Measurements from ENCODE around the gene GALNTL6. TPM values are rescaled to one million over a fixed set of nuclear protein-coding genes. Genes with fewer than 3 reads are reported as not detected.

GALNTL6 gene
- total and polyA plus RNA-seq, 2 donors (not counting 1 experiment from before 2014, with no cell fraction given) = 0.99 to 1.1 TPM

DNA sequence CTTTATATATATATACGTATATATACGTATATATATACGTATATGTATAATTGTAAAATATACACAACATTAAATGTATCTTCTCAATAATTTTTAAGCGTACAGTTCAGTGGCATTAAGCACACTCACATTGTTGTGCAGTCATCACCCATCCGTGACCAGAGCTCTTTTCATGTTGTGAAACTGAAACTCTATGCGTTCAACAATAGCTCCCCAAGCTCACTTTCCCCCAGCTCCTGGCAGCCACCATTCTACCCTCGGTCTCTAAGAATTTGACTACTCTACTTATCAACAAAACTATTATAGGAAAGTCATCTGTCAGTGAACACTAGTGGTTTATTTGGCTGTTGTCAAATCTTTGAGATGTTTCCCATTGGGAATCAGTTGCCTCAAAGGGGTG, 733.6 kb downstream of the GALNTL6 start:
- DNase-seq = no peak
- POLR2A ChIA-PET = no interaction called here

DNA sequence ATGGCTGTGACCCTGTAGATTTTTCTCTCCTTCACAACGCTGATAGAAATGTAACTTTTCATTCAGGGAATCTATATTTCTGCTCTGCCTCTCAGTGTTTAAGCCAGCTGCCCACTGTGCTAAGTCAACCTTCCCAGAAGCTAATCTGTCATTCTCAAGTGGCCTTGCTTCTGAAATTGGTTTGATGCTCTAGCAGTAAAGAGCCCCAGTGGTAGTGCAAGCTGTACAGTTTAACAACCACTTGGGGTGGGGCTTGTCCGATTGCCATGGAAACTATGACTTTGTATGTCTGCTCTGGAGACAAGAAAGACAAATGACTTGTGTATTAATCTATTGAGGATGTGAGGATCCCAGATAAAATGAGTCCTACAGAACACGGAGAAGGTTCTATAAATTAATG, 734.5 kb downstream of the GALNTL6 start:
- no CpG with 5 or more reads among the region's 3 CpGs for WGBS (ENCODE audit: insufficient coverage)
- Mint-ChIP-seq H3K27me3 (no peaks in the 10 kb centered on the region), H3K4me1 (no peaks in the 10 kb centered on the region), H3K4me3 (no peak overlapping the region), H3K27ac (no peak overlapping the region), H3K9me3 (ENCODE audit: insufficient read depth) (no peaks in the 10 kb centered on the region)
- H3K9ac ChIP-seq (ENCODE audit: low read length) = no peak overlapping the region
- intact Hi-C loops (cut with micrococcal nuclease) = no loop called here
- ATAC-seq (ENCODE audit: low read depth) = no peak
- no peaks in the 10 kb centered on the region for H3K36me3 ChIP-seq (replicated peaks in 1 of 2; ENCODE audit: control extremely low read depth in 1 of 2, control insufficient read depth in 1 of 2, extremely low read depth in 1 of 2, insufficient read depth in 2 of 2, low read length in 1 of 2)
- no peak overlapping the region for H3K27ac ChIP-seq (ENCODE audit: low read length in 2 of 2)
- H3K4me1 ChIP-seq (ENCODE audit: control insufficient read depth in 2 of 2, insufficient read depth in 2 of 2, low read length in 2 of 2) = no peaks in the 10 kb centered on the region
- DNase-seq = no peak
- ChIA-PET CTCF (no interaction called here), POLR2A (no interaction called here)
- H3K4me2 ChIP-seq (replicated peaks; ENCODE audit: low read depth, low read length, poor library complexity, severe bottlenecking) = no peak overlapping the region
- no peak overlapping the region for H2AFZ ChIP-seq (ENCODE audit: insufficient read depth, low read depth, low read length, poor library complexity, severe bottlenecking)
- no peaks in the 10 kb centered on the region for H3K27me3 ChIP-seq (replicated peaks in 1 of 4; ENCODE audit: control extremely low read depth in 1 of 4, control insufficient read depth in 3 of 4, insufficient read depth in 4 of 4, low read length in 3 of 4)
- H4K20me1 ChIP-seq (ENCODE audit: control insufficient read depth, insufficient read depth, low read length, poor library complexity, severe bottlenecking) = no peaks in the 10 kb centered on the region
- TF ChIP-seq, protein P1, sequence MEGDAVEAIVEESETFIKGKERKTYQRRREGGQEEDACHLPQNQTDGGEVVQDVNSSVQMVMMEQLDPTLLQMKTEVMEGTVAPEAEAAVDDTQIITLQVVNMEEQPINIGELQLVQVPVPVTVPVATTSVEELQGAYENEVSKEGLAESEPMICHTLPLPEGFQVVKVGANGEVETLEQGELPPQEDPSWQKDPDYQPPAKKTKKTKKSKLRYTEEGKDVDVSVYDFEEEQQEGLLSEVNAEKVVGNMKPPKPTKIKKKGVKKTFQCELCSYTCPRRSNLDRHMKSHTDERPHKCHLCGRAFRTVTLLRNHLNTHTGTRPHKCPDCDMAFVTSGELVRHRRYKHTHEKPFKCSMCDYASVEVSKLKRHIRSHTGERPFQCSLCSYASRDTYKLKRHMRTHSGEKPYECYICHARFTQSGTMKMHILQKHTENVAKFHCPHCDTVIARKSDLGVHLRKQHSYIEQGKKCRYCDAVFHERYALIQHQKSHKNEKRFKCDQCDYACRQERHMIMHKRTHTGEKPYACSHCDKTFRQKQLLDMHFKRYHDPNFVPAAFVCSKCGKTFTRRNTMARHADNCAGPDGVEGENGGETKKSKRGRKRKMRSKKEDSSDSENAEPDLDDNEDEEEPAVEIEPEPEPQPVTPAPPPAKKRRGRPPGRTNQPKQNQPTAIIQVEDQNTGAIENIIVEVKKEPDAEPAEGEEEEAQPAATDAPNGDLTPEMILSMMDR (IDR thresholded peaks at IDR 0.05) = no peak
- TF ChIP-seq EZH2 (IDR thresholded peaks at IDR 0.05; ENCODE audit: borderline replicate concordance, insufficient read depth, low read depth, low read length, poor library complexity, severe bottlenecking) = no peak
- no peaks in the 10 kb centered on the region for H3K9me3 ChIP-seq (ENCODE audit: control extremely low read depth in 1 of 3, control insufficient read depth in 2 of 3, insufficient read depth in 1 of 3, low read length in 2 of 3)
- H3K79me2 ChIP-seq (ENCODE audit: control insufficient read depth, insufficient read depth, low read length) = no peaks in the 10 kb centered on the region
- H3K4me3 ChIP-seq (ENCODE audit: control extremely low read depth in 1 of 5, extremely low read depth in 1 of 5, insufficient read depth in 1 of 5, low read depth in 2 of 5, low read length in 4 of 5) = no peak overlapping the region

More for the DNA sequence above, 733.6 kb downstream of the GALNTL6 start:
- H3K27ac ChIP-seq (ENCODE audit: low read length in 2 of 2) = no peak overlapping the region
- no peaks in the 10 kb centered on the region for H3K27me3 ChIP-seq (replicated peaks in 1 of 4; ENCODE audit: control extremely low read depth in 1 of 4, control insufficient read depth in 3 of 4, insufficient read depth in 4 of 4, low read length in 3 of 4)
- no peaks in the 10 kb centered on the region for H3K9me3 ChIP-seq (ENCODE audit: control extremely low read depth in 1 of 3, control insufficient read depth in 2 of 3, insufficient read depth in 1 of 3, low read length in 2 of 3)
- intact Hi-C loops (cut with micrococcal nuclease) = no loop called here
- H2AFZ ChIP-seq (ENCODE audit: insufficient read depth, low read depth, low read length, poor library complexity, severe bottlenecking) = no peak overlapping the region
- H3K9ac ChIP-seq (ENCODE audit: low read length) = no peak overlapping the region
- H3K79me2 ChIP-seq (ENCODE audit: control insufficient read depth, insufficient read depth, low read length) = no peaks in the 10 kb centered on the region
- Mint-ChIP-seq H3K27ac (no peak overlapping the region), H3K27me3 (no peaks in the 10 kb centered on the region), H3K4me1 (no peaks in the 10 kb centered on the region), H3K4me3 (no peak overlapping the region), H3K9me3 (ENCODE audit: insufficient read depth) (no peaks in the 10 kb centered on the region)
- no peak for ATAC-seq (ENCODE audit: low read depth)
- H3K36me3 ChIP-seq (replicated peaks in 1 of 2; ENCODE audit: control extremely low read depth in 1 of 2, control insufficient read depth in 1 of 2, extremely low read depth in 1 of 2, insufficient read depth in 2 of 2, low read length in 1 of 2) = no peaks in the 10 kb centered on the region
- CTCF ChIA-PET = no interaction called here
- no peaks in the 10 kb centered on the region for H3K4me1 ChIP-seq (ENCODE audit: control insufficient read depth in 2 of 2, insufficient read depth in 2 of 2, low read length in 2 of 2)
- no peak for TF ChIP-seq EZH2 (IDR thresholded peaks at IDR 0.05; ENCODE audit: borderline replicate concordance, insufficient read depth, low read depth, low read length, poor library complexity, severe bottlenecking)
- TF ChIP-seq, protein P1 (IDR thresholded peaks at IDR 0.05) = no peak
- H3K4me2 ChIP-seq (replicated peaks; ENCODE audit: low read depth, low read length, poor library complexity, severe bottlenecking) = no peak overlapping the region
- 48% methylated on average over 2 of the region's 7 CpGs for WGBS (ENCODE audit: insufficient coverage)
- no peaks in the 10 kb centered on the region for H4K20me1 ChIP-seq (ENCODE audit: control insufficient read depth, insufficient read depth, low read length, poor library complexity, severe bottlenecking)
- H3K4me3 ChIP-seq (ENCODE audit: control extremely low read depth in 1 of 5, extremely low read depth in 1 of 5, insufficient read depth in 1 of 5, low read depth in 2 of 5, low read length in 4 of 5) = no peak overlapping the region
